Duodenal mucosa (tissue), 2 donors: ENCODE data around the gene C4orf36.

ENCODE experiments used
- H3K27ac ChIP-seq: one replicate; pipeline ENCODE4 v1.7.0; 2013; ENCODE audit warnings: low read depth, low read length
- H3K27me3 ChIP-seq, 2 donors: one replicate each; pipeline ENCODE4 v1.7.0; 2013; ENCODE audit warnings: low read length in 2 of 2, control low read depth in 1 of 2; ENCODE audit not compliant: insufficient read depth in 2 of 2, control insufficient read depth in 1 of 2
- H3K36me3 ChIP-seq, 2 donors: one replicate each; pipeline ENCODE4 v1.7.0; 2013; ENCODE audit warnings: low read length in 2 of 2, control low read depth in 1 of 2; ENCODE audit not compliant: insufficient read depth in 2 of 2, control insufficient read depth in 1 of 2
- H3K4me1 ChIP-seq, 2 donors: one replicate each; pipeline ENCODE4 v1.7.0; 2013; ENCODE audit warnings: low read length in 2 of 2, control low read depth in 1 of 2; ENCODE audit not compliant: insufficient read depth in 2 of 2, control insufficient read depth in 1 of 2
- H3K4me3 ChIP-seq, 2 donors: one replicate each; pipeline ENCODE4 v1.7.0; 2013; ENCODE audit warnings: low read length in 2 of 2, low read depth in 1 of 2
- H3K9ac ChIP-seq, 2 donors: one replicate each; pipeline ENCODE4 v1.7.0; 2013; ENCODE audit warnings: low read length in 2 of 2, low read depth in 1 of 2
- H3K9me3 ChIP-seq, 2 donors: one replicate each; pipeline ENCODE4 v1.7.0; 2013; ENCODE audit warnings: low read length in 2 of 2, control low read depth in 1 of 2; ENCODE audit not compliant: control insufficient read depth in 1 of 2

Gene C4orf36

GRCh38 chr4:86837691-86838503 lies 54.3 kb downstream of the C4orf36 start:
- no peak overlapping the region for H3K27ac ChIP-seq
- H3K27me3 ChIP-seq, result no peaks in the 10 kb centered on the region
- no peak overlapping the region for H3K4me3 ChIP-seq
- H3K36me3 ChIP-seq, result no peaks in the 10 kb centered on the region
- H3K9ac ChIP-seq, result no peak overlapping the region
- H3K9me3 ChIP-seq, result no peaks in the 10 kb centered on the region
- H3K4me1 ChIP-seq, result no peaks in the 10 kb centered on the region

DNA sequence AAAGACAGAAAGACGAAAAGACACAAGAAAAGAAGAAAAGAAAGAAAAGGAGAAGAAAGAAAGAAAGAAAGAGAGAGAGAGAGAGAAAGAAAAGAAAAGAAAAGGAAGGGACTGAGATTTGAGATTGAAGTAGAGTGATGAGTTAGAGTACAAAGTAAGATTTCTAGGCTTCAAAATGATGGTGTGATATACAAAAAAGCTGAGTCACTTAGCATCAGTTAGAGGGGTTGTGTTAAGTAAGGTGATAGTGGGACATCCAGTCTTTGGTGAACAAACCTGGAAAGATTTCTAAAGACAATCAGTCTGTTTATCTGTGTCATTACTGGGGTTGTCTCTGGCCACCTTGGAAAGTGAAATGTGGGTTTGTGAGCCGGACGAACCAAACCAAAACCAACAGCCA lies 56.5 kb downstream of the C4orf36 start:
- H3K27me3 ChIP-seq, result no peaks in the 10 kb centered on the region
- no peaks in the 10 kb centered on the region for H3K9me3 ChIP-seq
- no peaks in the 10 kb centered on the region for H3K4me1 ChIP-seq
- H3K9ac ChIP-seq, result no peak overlapping the region
- H3K27ac ChIP-seq, result no peak overlapping the region
- no peaks in the 10 kb centered on the region for H3K36me3 ChIP-seq
- no peak overlapping the region for H3K4me3 ChIP-seq

DNA sequence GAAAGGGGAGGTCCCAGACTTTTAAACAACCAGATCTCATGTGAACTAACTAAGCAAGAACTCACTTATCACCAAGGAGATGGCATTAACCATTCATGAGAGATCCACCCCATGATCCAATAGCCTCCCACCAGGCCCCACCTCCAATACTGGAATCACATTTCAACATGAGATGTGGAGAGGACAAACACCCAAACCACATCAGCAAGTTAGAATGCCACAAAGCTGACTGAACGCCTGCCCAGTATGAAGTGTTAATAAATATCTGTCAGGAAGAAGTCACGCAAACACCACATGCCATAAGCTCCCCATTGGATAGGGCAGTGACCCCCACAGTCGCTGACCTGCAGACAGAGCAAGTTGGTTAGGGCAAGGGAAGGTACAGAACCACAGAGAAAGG lies 57.3 kb downstream of the C4orf36 start:
- Histone ChIP-seq H3K27me3 (no peaks in the 10 kb centered on the region), H3K9me3 (no peaks in the 10 kb centered on the region), H3K27ac (no peak overlapping the region), H3K4me3 (no peak overlapping the region), H3K4me1 (no peaks in the 10 kb centered on the region), H3K36me3 (no peaks in the 10 kb centered on the region), H3K9ac (no peak overlapping the region)

- H3K4me1 ChIP-seq, result no peaks in the 10 kb centered on the region
- H3K4me3 ChIP-seq, result no peak overlapping the region
- H3K36me3 ChIP-seq, result no peaks in the 10 kb centered on the region
- no peaks in the 10 kb centered on the region for H3K27me3 ChIP-seq
- H3K9ac ChIP-seq, result no peak overlapping the region
- no peaks in the 10 kb centered on the region for H3K9me3 ChIP-seq
- H3K27ac ChIP-seq, result no peak overlapping the region
Measured at GRCh38 chr4:86833615-86834014, 58.6 kb downstream of the C4orf36 start.

GRCh38 chr4:86831262-86832130 lies 60.7 kb downstream of the C4orf36 start:
- Histone ChIP-seq H3K27me3 (no peaks in the 10 kb centered on the region), H3K27ac (no peak overlapping the region), H3K9ac (no peak overlapping the region), H3K36me3 (no peaks in the 10 kb centered on the region), H3K9me3 (no peaks in the 10 kb centered on the region), H3K4me3 (no peak overlapping the region), H3K4me1 (no peaks in the 10 kb centered on the region)
